AG04449 (cell line): ENCODE data around the gene UPB1.

Experiments used
- CTCF ChIA-PET: fragments of 350-600 bp; formaldehyde crosslinking; extraction: SDS; loops from one replicate; lab custom pipeline; 2021; ENCODE audit warnings: antibody characterized with exemption; lab: Yijun Ruan, JAX
- POLR2A ChIA-PET: fragments of 400-600, 350-600 bp; formaldehyde crosslinking; extraction: SDS; loops from one replicate; lab custom pipeline; 2020; ENCODE audit warnings: antibody characterized with exemption, inconsistent platforms; lab: Yijun Ruan, JAX
- DNase-seq: peaks from one replicate; pipeline ENCODE4 v3.0.0-alpha.2; 2010; ENCODE audit warnings: low read depth, low spot score
- H3K4me3 ChIP-seq: 2 replicates; pipeline ENCODE4 v1.5.1; 2011; ENCODE audit warnings: low read depth, mild to moderate bottlenecking, control low read depth, low read length
- CTCF ChIP-seq: IDR thresholded peaks from one replicate; pipeline ENCODE4 v1.5.1; 2011; ENCODE audit warnings: mild to moderate bottlenecking, moderate library complexity, low read length, control low read depth, inconsistent platforms; ENCODE audit not compliant: insufficient read depth; ENCODE audit errors: missing control alignments

Gene UPB1

DNA sequence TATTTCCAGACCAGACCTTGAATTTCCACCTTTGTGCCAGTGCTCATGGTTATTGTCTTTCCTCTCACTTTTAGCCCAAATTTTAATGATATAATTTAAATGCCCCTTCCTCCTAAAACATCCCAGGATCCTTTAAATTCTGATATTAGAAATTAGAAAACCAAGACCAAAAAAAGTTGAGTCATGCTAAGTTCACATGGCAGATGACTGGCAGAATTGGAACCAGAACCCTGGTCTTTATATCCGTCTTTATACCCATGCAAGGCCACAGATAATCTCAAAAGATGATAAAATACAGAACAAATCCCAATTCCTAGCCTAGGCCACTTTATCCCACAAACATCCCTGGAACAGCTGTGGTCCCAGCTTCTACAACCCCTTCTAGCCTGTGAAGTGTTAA lies 41.3 kb upstream of the UPB1 start:
- H3K4me3 ChIP-seq: no peak overlapping the region
- ChIA-PET CTCF (interaction anchor here (1.0 kb wide), 1 partner anchor 30 kb away, joined by 3 read pairs; no protein-coding TSS in a partner anchor), POLR2A (no interaction called here)
- DNase-seq: no peak
- no peak for TF ChIP-seq CTCF

DNA sequence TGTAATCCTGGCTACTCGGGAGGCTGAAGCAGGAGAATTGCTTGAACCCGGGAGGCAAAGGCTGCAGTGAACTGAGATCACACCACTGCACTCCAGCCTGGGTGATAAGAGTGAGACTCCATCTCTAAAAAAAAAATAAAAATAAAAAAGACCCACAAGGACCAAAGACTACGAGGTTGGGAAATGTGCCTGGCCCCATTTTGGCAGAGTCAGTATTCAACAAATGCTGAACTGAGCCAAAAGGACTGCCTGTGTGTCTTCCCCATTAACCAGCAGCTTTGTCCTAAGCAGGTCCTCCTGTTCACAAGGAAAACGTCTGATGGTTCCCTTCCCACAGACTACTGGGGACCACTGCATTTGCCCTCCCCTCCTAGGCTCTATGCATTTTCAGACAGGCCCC lies 40.1 kb upstream of the UPB1 start:
- TF ChIP-seq CTCF: no peak
- DNase-seq: no peak
- ChIA-PET CTCF (no interaction called here), POLR2A (no interaction called here)
- H3K4me3 ChIP-seq: no peak overlapping the region

DNA sequence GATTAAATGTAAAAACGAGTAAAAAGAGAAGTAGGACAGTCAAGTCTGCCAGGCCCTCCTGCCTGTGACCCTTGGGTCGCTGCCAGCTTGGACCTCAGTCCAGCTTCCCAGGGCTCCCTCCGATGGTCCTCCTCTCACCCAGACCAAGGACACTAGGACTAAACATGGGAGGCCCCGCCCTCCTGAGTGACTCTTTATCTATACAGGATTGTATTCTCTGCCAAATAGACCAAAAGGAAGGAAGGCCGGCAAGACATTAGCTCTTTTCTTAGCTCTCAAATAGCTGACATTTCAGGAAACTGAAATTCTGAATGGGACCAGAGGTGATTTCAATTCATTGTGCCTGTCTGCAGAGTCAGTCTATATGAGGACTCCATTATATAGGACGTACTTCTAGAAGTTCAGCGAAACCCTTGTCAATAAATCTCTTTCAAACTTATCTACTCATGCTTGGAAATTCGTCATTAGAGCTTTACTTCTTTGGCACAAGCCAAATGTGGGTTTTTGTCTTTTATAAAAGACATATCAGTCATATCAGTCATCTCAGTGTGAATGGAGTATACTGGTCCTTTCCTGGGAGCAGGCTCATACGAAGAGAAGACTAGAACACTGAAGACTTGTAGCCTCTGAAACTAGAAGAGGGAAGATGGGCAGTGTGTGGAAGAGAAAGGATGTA lies 39.2 kb upstream of the UPB1 start:
- ChIA-PET POLR2A (no interaction called here), CTCF (interaction anchor here (0.7 to 2.5 kb wide), 3 partner anchors 10 to 32 kb away, joined by 3 to 12 read pairs (median 4); no protein-coding TSS in a partner anchor)
- H3K4me3 ChIP-seq: no peak overlapping the region
- no peak for TF ChIP-seq CTCF
- no peak for DNase-seq

DNA sequence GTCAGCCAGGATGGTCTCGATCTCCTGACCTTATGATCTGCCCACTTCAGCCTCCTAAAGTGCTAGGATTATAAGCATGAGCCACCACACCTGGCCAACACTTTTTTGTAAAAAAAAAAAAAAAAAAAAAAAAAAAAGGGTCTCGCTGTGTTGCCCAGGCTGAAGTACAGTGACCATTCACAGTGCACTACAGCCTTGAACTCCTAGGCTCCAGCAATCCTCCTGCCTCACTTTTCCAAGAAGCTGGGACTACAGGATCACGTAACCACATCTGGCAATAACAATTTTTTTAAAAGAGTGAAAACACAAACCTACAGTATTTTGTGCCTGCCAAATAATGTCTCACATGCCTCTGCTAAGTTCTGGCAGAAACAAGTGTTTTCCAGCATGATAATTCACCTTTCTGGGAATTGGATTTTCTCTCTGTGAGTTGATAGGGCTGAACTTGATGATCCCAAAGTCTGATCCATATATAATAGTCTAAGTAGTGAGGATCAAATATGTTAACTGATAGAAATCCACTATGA lies 37.2 kb upstream of the UPB1 start:
- CTCF ChIA-PET: interaction anchor here (1.6 to 2.5 kb wide), 2 partner anchors 9 to 34 kb away, joined by 5 to 12 read pairs; no protein-coding TSS in a partner anchor
- no peak for DNase-seq
- POLR2A ChIA-PET: no interaction called here
- no peak overlapping the region for H3K4me3 ChIP-seq
- no peak for TF ChIP-seq CTCF

GRCh38 chr22:24459911-24460310 lies 35.2 kb upstream of the UPB1 start:
- CTCF ChIA-PET: interaction anchor here (1.0 kb wide), 1 partner anchor 24 kb away, joined by 3 read pairs; no protein-coding TSS in a partner anchor
- POLR2A ChIA-PET: no interaction called here
- no peak for DNase-seq
- H3K4me3 ChIP-seq: no peak overlapping the region
- no peak for TF ChIP-seq CTCF

DNA sequence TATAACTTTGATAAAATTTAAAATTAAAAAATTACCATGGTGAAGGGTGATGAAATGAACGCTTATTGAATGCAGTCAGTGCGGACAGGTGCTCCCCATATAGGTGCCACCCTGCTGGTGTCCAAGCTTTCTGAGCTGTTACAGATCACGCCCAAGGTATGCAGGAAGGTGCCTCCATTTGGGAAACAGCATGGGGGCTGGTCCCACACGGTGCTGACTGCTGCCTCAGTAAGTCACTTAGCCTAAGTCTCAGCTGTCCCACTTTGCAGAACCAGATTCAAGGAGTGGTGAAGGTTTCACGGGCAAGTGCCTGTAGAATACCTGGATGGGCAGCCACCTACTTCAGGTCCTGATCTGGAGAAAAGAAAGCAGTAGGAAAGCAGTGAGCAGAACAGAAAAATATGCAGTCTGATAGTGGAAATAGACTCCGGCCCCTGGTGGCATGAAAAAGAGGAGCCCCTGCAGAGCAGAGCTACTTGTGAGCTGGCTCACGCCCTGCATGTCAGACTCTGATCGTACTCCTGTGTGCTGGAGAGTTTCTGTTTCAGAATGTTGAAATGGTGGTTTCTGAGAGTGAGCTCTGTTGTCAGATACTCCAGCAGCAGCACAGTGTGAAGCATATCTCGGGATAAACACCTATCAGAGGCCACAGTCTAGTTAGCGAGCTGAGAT lies 34.6 kb upstream of the UPB1 start:
- ChIA-PET CTCF (interaction anchor here (0.6 to 1.4 kb wide), 4 partner anchors 10 to 42 kb away, joined by 3 read pairs; no protein-coding TSS in a partner anchor), POLR2A (no interaction called here)
- DNase-seq: no peak
- H3K4me3 ChIP-seq: no peak overlapping the region
- no peak for TF ChIP-seq CTCF
